ENCODE data around the gene UPF3A.

UPF3A gene

DNA sequence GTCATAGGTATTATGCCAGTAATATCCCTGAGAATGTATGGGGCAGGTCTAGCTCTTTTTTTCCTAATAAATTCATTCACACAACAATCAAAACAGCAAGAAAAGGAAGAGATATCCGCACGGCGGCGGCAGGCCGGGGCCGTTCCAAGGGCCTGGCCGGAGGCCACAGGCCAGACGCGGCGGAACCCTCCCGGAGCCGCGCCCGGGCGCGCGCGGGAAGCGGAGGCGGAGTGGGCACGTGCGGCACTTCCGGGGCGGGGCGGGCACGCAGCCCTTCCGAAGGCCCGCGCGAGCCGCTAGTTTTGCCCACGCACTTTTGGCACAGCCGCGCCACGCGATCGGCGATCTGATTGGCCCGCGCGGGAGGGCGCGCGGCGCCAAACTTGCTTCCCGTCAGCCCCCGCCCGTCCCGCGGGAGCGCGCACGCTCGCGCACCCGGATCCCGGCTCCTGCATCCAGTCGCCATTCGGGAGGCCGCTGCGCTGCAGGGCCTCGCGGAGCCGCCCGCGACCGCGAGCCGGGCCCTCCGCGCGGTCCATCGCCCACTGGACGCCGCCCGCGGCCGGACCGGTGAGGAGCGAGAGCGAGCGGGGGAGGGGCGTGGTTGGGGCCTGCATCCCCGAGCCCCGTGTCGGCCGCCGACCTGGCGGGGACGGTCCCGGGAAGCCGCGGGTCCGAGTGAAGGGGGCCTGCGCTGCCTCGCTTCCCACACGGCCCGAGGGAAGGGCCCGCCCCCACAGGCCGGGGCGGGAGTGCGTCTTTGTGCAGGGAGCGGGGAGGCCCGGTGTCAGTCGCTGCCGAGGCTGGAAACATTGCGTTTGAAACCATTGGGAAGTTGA lies 32.9 kb downstream of the UPF3A start, which contains the start of gene CHAMP1 (continued):
- TF ChIP-seq ZEB2 (tag by site-specific recombination; IDR thresholded peaks at IDR 0.05) (no peak), ZNF626 (tag by site-specific recombination; IDR thresholded peaks at IDR 0.05) (no peak), ZNF248 (tag by site-specific recombination; IDR thresholded peaks at IDR 0.05) (no peak), YY1 (tag by site-specific recombination; IDR thresholded peaks at IDR 0.05) (peak; percentile 69; the same call in 1 of the 2 replicates), ZNF629 (tag by site-specific recombination; IDR thresholded peaks at IDR 0.05) (0 out of 2 replicates have a peak, but pooled peaks have one; percentile 13), ZNF302 (tag by site-specific recombination; IDR thresholded peaks at IDR 0.05; ENCODE audit: low read depth) (no peak), HOXA7 (CRISPR knock-in tag; IDR thresholded peaks at IDR 0.05; ENCODE audit: borderline replicate concordance) (no peak), ZNF140 (tag by site-specific recombination; IDR thresholded peaks at IDR 0.05) (no peak), ZIC2 (tag by site-specific recombination; IDR thresholded peaks at IDR 0.05) (no peak), ZFP41 (tag by site-specific recombination; IDR thresholded peaks at IDR 0.05; ENCODE audit: borderline replicate concordance) (no peak), ZSCAN23 (tag by site-specific recombination; IDR thresholded peaks at IDR 0.05) (no peak), ZNF311 (tag by site-specific recombination; IDR thresholded peaks at IDR 0.05; ENCODE audit: borderline replicate concordance) (no peak), KLF7 (tag by site-specific recombination; IDR thresholded peaks at IDR 0.05; ENCODE audit: borderline replicate concordance) (no peak), ZNF24 (tag by site-specific recombination; IDR thresholded peaks at IDR 0.05) (no peak), ZNF221 (tag by site-specific recombination; IDR thresholded peaks at IDR 0.05; ENCODE audit: borderline replicate concordance) (no peak), ZBTB20 (tag by site-specific recombination; IDR thresholded peaks at IDR 0.05) (peak; percentile 73), ZNF37A (tag by site-specific recombination; IDR thresholded peaks at IDR 0.05) (0 out of 2 replicates have a peak, but pooled peaks have one; percentile 54), ZNF155 (tag by site-specific recombination; IDR thresholded peaks at IDR 0.05) (no peak), ZNF658 (tag by site-specific recombination; IDR thresholded peaks at IDR 0.05) (no peak), ZNF560 (tag by site-specific recombination; IDR thresholded peaks at IDR 0.05; ENCODE audit: borderline replicate concordance) (no peak), ZNF843 (tag by site-specific recombination; IDR thresholded peaks at IDR 0.05) (no peak), ZNF558 (tag by site-specific recombination; IDR thresholded peaks at IDR 0.05) (no peak), TRIM28 (IDR thresholded peaks at IDR 0.05; ENCODE audit: borderline replicate concordance, low read length) (no peak), ZFP37 (tag by site-specific recombination; IDR thresholded peaks at IDR 0.05) (no peak)
- TF ChIP-seq, protein P1, sequence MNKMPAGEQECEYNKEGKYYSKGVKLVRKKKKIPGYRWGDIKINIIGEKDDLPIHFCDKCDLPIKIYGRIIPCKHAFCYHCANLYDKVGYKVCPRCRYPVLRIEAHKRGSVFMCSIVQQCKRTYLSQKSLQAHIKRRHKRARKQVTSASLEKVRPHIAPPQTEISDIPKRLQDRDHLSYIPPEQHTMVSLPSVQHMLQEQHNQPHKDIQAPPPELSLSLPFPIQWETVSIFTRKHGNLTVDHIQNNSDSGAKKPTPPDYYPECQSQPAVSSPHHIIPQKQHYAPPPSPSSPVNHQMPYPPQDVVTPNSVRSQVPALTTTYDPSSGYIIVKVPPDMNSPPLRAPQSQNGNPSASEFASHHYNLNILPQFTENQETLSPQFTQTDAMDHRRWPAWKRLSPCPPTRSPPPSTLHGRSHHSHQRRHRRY (tag by site-specific recombination; IDR thresholded peaks at IDR 0.05) = no peak
- TF ChIP-seq, protein P2, sequence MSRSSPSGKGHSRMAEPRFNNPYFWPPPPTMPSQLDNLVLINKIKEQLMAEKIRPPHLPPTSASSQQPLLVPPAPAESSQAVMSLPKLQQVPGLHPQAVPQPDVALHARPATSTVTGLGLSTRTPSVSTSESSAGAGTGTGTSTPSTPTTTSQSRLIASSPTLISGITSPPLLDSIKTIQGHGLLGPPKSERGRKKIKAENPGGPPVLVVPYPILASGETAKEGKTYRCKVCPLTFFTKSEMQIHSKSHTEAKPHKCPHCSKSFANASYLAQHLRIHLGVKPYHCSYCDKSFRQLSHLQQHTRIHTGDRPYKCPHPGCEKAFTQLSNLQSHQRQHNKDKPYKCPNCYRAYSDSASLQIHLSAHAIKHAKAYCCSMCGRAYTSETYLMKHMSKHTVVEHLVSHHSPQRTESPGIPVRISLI (tag by site-specific recombination; IDR thresholded peaks at IDR 0.05) = no peak
- TF ChIP-seq, protein P3, sequence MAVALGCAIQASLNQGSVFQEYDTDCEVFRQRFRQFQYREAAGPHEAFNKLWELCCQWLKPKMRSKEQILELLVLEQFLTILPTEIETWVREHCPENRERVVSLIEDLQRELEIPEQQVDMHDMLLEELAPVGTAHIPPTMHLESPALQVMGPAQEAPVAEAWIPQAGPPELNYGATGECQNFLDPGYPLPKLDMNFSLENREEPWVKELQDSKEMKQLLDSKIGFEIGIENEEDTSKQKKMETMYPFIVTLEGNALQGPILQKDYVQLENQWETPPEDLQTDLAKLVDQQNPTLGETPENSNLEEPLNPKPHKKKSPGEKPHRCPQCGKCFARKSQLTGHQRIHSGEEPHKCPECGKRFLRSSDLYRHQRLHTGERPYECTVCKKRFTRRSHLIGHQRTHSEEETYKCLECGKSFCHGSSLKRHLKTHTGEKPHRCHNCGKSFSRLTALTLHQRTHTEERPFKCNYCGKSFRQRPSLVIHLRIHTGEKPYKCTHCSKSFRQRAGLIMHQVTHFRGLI (tag by site-specific recombination; IDR thresholded peaks at IDR 0.05) = peak; percentile 39; the same call in 1 of the 2 replicates
- TF ChIP-seq, protein P4, sequence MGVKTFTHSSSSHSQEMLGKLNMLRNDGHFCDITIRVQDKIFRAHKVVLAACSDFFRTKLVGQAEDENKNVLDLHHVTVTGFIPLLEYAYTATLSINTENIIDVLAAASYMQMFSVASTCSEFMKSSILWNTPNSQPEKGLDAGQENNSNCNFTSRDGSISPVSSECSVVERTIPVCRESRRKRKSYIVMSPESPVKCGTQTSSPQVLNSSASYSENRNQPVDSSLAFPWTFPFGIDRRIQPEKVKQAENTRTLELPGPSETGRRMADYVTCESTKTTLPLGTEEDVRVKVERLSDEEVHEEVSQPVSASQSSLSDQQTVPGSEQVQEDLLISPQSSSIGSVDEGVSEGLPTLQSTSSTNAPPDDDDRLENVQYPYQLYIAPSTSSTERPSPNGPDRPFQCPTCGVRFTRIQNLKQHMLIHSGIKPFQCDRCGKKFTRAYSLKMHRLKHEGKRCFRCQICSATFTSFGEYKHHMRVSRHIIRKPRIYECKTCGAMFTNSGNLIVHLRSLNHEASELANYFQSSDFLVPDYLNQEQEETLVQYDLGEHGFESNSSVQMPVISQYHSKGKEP (tag by site-specific recombination; IDR thresholded peaks at IDR 0.05) = peak; percentile 38; the same call in 1 of the 2 replicates
- TF ChIP-seq, protein P5, sequence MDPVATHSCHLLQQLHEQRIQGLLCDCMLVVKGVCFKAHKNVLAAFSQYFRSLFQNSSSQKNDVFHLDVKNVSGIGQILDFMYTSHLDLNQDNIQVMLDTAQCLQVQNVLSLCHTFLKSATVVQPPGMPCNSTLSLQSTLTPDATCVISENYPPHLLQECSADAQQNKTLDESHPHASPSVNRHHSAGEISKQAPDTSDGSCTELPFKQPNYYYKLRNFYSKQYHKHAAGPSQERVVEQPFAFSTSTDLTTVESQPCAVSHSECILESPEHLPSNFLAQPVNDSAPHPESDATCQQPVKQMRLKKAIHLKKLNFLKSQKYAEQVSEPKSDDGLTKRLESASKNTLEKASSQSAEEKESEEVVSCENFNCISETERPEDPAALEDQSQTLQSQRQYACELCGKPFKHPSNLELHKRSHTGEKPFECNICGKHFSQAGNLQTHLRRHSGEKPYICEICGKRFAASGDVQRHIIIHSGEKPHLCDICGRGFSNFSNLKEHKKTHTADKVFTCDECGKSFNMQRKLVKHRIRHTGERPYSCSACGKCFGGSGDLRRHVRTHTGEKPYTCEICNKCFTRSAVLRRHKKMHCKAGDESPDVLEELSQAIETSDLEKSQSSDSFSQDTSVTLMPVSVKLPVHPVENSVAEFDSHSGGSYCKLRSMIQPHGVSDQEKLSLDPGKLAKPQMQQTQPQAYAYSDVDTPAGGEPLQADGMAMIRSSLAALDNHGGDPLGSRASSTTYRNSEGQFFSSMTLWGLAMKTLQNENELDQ (tag by site-specific recombination; IDR thresholded peaks at IDR 0.05; ENCODE audit: low read depth) = no peak
- TF ChIP-seq, protein P6, sequence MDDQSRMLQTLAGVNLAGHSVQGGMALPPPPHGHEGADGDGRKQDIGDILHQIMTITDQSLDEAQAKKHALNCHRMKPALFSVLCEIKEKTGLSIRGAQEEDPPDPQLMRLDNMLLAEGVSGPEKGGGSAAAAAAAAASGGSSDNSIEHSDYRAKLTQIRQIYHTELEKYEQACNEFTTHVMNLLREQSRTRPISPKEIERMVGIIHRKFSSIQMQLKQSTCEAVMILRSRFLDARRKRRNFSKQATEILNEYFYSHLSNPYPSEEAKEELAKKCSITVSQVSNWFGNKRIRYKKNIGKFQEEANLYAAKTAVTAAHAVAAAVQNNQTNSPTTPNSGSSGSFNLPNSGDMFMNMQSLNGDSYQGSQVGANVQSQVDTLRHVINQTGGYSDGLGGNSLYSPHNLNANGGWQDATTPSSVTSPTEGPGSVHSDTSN (CRISPR knock-in tag; IDR thresholded peaks at IDR 0.05) = peak; percentile 61; the same call in 1 of the 2 replicates
